Measurements from ENCODE around the gene ZNF324. TPM values are rescaled to one million over a fixed set of nuclear protein-coding genes. Genes with fewer than 3 reads are reported as not detected.
"Not testable (repeated sequence)": the region's sequence is repeated elsewhere in the genome, so short reads cannot be mapped to it uniquely, and the experiment has no call there.

Gene ZNF324
- 8.6 and 8.9 TPM in 2 replicates for total RNA-seq (2014; rRNA removed; shearing (Covaris generic))

GRCh38 chr19:58466760-58467589 lies at the start of gene ZNF324:
Gene ZNF324, plus strand, starts transcription at chr19:58467080. Its CDS starts 2,106 bp downstream, at chr19:58469186.
- DNase-seq (ENCODE audit: low read depth), result peak; percentile 96

- no peak for DNase-seq (ENCODE audit: low read depth)
Observed at GRCh38 chr19:58428617-58429016, 38.3 kb upstream of the ZNF324 start.

GRCh38 chr19:58429745-58430144 lies 37.1 kb upstream of the ZNF324 start:
- no peak for DNase-seq (ENCODE audit: low read depth)

GRCh38 chr19:58434217-58434616 lies 32.7 kb upstream of the ZNF324 start:
- DNase-seq (ENCODE audit: low read depth), result peak; percentile 30

GRCh38 chr19:58439576-58440554 lies 27.0 kb upstream of the ZNF324 start, which contains the start of gene ZNF132:
Gene ZNF132, minus strand, starts transcription at chr19:58440153. Its CDS starts 332 bp downstream, at chr19:58439821.
- DNase-seq (ENCODE audit: low read depth), result peak; percentile 99

- no peak for DNase-seq (ENCODE audit: low read depth)
Observed at GRCh38 chr19:58440556-58440955, 26.3 kb upstream of the ZNF324 start.

- not testable (repeated sequence) for DNase-seq (ENCODE audit: low read depth)
Observed at GRCh38 chr19:58442986-58443385, 23.9 kb upstream of the ZNF324 start.

- not testable (repeated sequence) for DNase-seq (ENCODE audit: low read depth)
Observed at GRCh38 chr19:58448860-58449259, 18.0 kb upstream of the ZNF324 start.

GRCh38 chr19:58449980-58450379 lies 16.9 kb upstream of the ZNF324 start:
- DNase-seq (ENCODE audit: low read depth), result not testable (repeated sequence)

GRCh38 chr19:58450856-58451357 lies 16.0 kb upstream of the ZNF324 start:
- DNase-seq (ENCODE audit: low read depth), result no peak

GRCh38 chr19:58451358-58452101 lies 15.3 kb upstream of the ZNF324 start, which contains the start of gene ZNF324B:
Gene ZNF324B, plus strand, starts transcription at chr19:58451622. Its CDS starts 2,080 bp downstream, at chr19:58453702.
- peak; percentile 96 for DNase-seq (ENCODE audit: low read depth)

GRCh38 chr19:58453743-58454142 lies 13.1 kb upstream of the ZNF324 start:
- DNase-seq (ENCODE audit: low read depth), result no peak

GRCh38 chr19:58455306-58455705 lies 11.6 kb upstream of the ZNF324 start:
- DNase-seq (ENCODE audit: low read depth), result no peak

GRCh38 chr19:58456111-58456510 lies 10.8 kb upstream of the ZNF324 start:
- no peak for DNase-seq (ENCODE audit: low read depth)

- no peak for DNase-seq (ENCODE audit: low read depth)
Observed at GRCh38 chr19:58460039-58460438, 6.8 kb upstream of the ZNF324 start.

- DNase-seq (ENCODE audit: low read depth), result no peak
Observed at GRCh38 chr19:58466089-58466759, 656 bp upstream of the ZNF324 start.

- DNase-seq (ENCODE audit: low read depth), result no peak
Observed at GRCh38 chr19:58468216-58468839, 1.4 kb downstream of the ZNF324 start.

- no peak for DNase-seq (ENCODE audit: low read depth)
Observed at GRCh38 chr19:58469241-58470013, 2.5 kb downstream of the ZNF324 start.

- not testable (repeated sequence) for DNase-seq (ENCODE audit: low read depth)
Observed at GRCh38 chr19:58470837-58471543, 4.1 kb downstream of the ZNF324 start.
